H1 (cell line): ENCODE results near the gene SYDE1. TPM values are rescaled to one million over a fixed set of nuclear protein-coding genes. Genes with fewer than 3 reads are reported as not detected.

ENCODE experiments used
- CTCF ChIA-PET: fragments of 300-600 bp; sonication (Branson Sonifier 250); formaldehyde crosslinking; loops from one replicate; lab custom pipeline; 2021; ENCODE audit not compliant: partially characterized antibody; lab: Charles Lee
- POLR2A ChIA-PET: fragments of 300-600 bp; sonication (Branson Sonifier 250); formaldehyde crosslinking; loops from one replicate; lab custom pipeline; 2021; ENCODE audit warnings: inconsistent platforms; ENCODE audit not compliant: partially characterized antibody; lab: Charles Lee
- DNase-seq, 2 experiments: peaks; one replicate each; pipeline versions ENCODE4 v3.0.0 to v3.0.0-alpha.2; 2010 to 2022; ENCODE audit warnings: low spot score in 2 of 2, low read depth in 1 of 2, mixed read lengths in 1 of 2
- FAIRE-seq: peaks from 2 replicates; lab custom pipeline; 2011; peaks lifted over from hg19 to GRCh38; lab: Jason Lieb, UNC
- H2AFZ ChIP-seq: 2 replicates; pipeline ENCODE4 v1.8.1; 2012; ENCODE audit warnings: low read length, inconsistent platforms
- H2AK5ac ChIP-seq: 2 replicates; pipeline ENCODE4 v1.6.1; 2013; ENCODE audit warnings: low read depth, low read length
- H2BK120ac ChIP-seq: replicated peaks from 2 replicates; pipeline ENCODE3; 2013; ENCODE audit warnings: low read depth, low read length, inconsistent platforms
- H2BK12ac ChIP-seq: 2 replicates; pipeline ENCODE4 v1.6.1; 2013; ENCODE audit warnings: low read depth, low read length
- H2BK15ac ChIP-seq: 2 replicates; pipeline ENCODE4 v1.6.1; 2013; ENCODE audit warnings: low read length
- H2BK20ac ChIP-seq: 2 replicates; pipeline ENCODE4 v1.6.1; 2013; ENCODE audit warnings: low read length
- H2BK5ac ChIP-seq: 2 replicates; pipeline ENCODE4 v1.6.1; 2013; ENCODE audit warnings: low read depth, low read length
- H3K14ac ChIP-seq: 2 replicates; pipeline ENCODE4 v1.6.1; 2013; ENCODE audit warnings: inconsistent platforms; ENCODE audit not compliant: insufficient read length
- H3K18ac ChIP-seq: 2 replicates; pipeline ENCODE4 v1.6.1; 2013; ENCODE audit warnings: low read length; ENCODE audit errors: extremely low read depth
- H3K23ac ChIP-seq: 2 replicates; pipeline ENCODE4 v1.6.1; 2013; ENCODE audit warnings: inconsistent platforms; ENCODE audit not compliant: insufficient read length
- H3K23me2 ChIP-seq: 2 replicates; pipeline ENCODE4 v1.6.1; 2013; ENCODE audit warnings: low read depth, low read length
- H3K27ac ChIP-seq: 2 replicates; pipeline ENCODE4 v1.6.1; 2011; ENCODE audit warnings: low read depth, low read length, inconsistent platforms
- H3K27me3 ChIP-seq, 4 experiments: replicated peaks in 1 of 4; 1 replicate in 1 of 4; 2 replicates in 3 of 4; pipeline versions ENCODE4 v1.6.1 to v1.8.1; 2011 to 2013; ENCODE audit warnings: low read length in 3 of 4, mild to moderate bottlenecking in 3 of 4, inconsistent platforms in 2 of 4, mixed read lengths in 2 of 4, moderate library complexity in 1 of 4; ENCODE audit not compliant: control insufficient read depth in 3 of 4, insufficient read depth in 3 of 4; ENCODE audit errors: extremely low read depth in 1 of 4
- H3K36me3 ChIP-seq, 4 experiments: 2 replicates each; pipeline versions ENCODE4 v1.6.1 to v1.8.1; 2011 to 2013; ENCODE audit warnings: mild to moderate bottlenecking in 4 of 4, low read length in 3 of 4, moderate library complexity in 2 of 4, control low read depth in 1 of 4, inconsistent platforms in 1 of 4; ENCODE audit not compliant: insufficient read depth in 4 of 4, control insufficient read depth in 2 of 4
- H3K4ac ChIP-seq: replicated peaks from 2 replicates; pipeline ENCODE3; 2013; ENCODE audit warnings: low read length, low read depth, mixed read lengths, inconsistent platforms; ENCODE audit not compliant: insufficient read length
- H3K4me1 ChIP-seq, 4 experiments: replicated peaks in 1 of 4; 1 replicate in 1 of 4; 2 replicates in 3 of 4; pipeline versions ENCODE4 v1.6.1 to v1.8.1; 2011 to 2013; ENCODE audit warnings: low read length in 3 of 4, inconsistent platforms in 2 of 4, mixed read lengths in 1 of 4; ENCODE audit not compliant: insufficient read depth in 4 of 4, control insufficient read depth in 3 of 4
- H3K4me2 ChIP-seq, 2 experiments: 2 replicates each; pipeline versions ENCODE4 v1.6.1 to v1.8.1; 2011 to 2013; ENCODE audit warnings: low read depth in 2 of 2, low read length in 2 of 2, control low read depth in 1 of 2, inconsistent platforms in 1 of 2, mild to moderate bottlenecking in 1 of 2; ENCODE audit not compliant: insufficient read depth in 1 of 2
- H3K4me3 ChIP-seq, 4 experiments: fragments of 200-600, 300-600 bp in 1 of 4; sonication (generic), shearing (Covaris generic), sonication (Bioruptor Twin) in 1 of 4; 2 replicates each; pipeline versions ENCODE4 v1.5.1 to v1.8.1; 2011 to 2016; ENCODE audit warnings: low read length in 4 of 4, low read depth in 3 of 4, control low read depth in 2 of 4, inconsistent platforms in 2 of 4, mild to moderate bottlenecking in 2 of 4, mixed read lengths in 1 of 4, moderate library complexity in 1 of 4; ENCODE audit not compliant: insufficient read depth in 2 of 4; ENCODE audit errors: extremely low read depth in 1 of 4
- H3K56ac ChIP-seq: replicated peaks from 2 replicates; pipeline ENCODE3; 2013; ENCODE audit warnings: low read depth, mild to moderate bottlenecking, mixed read lengths, low read length, inconsistent platforms; ENCODE audit not compliant: insufficient read length
- H3K79me1 ChIP-seq: 2 replicates; pipeline ENCODE4 v1.6.1; 2013; ENCODE audit warnings: low read depth, low read length, control low read depth
- H3K79me2 ChIP-seq, 2 experiments: 2 replicates each; pipeline versions ENCODE4 v1.6.1 to v1.8.1; 2012 to 2013; ENCODE audit warnings: low read length in 2 of 2, mild to moderate bottlenecking in 2 of 2, inconsistent platforms in 1 of 2; ENCODE audit not compliant: insufficient read depth in 2 of 2, control insufficient read depth in 1 of 2
- H3K9ac ChIP-seq, 4 experiments: replicated peaks in 1 of 4; 1 replicate in 1 of 4; 2 replicates in 3 of 4; pipeline versions ENCODE4 v1.6.1 to v1.8.1; 2011 to 2013; ENCODE audit warnings: low read depth in 3 of 4, low read length in 3 of 4, control low read depth in 2 of 4, mild to moderate bottlenecking in 2 of 4, moderate library complexity in 2 of 4, inconsistent platforms in 1 of 4; ENCODE audit errors: extremely low read depth in 1 of 4
- H3K9me3 ChIP-seq, 2 experiments: 2 replicates each; pipeline versions ENCODE4 v1.6.1 to v1.8.1; 2012 to 2013; ENCODE audit warnings: mild to moderate bottlenecking in 2 of 2, moderate library complexity in 2 of 2, control low read depth in 1 of 2, inconsistent platforms in 1 of 2, low read depth in 1 of 2, low read length in 1 of 2, mixed read lengths in 1 of 2; ENCODE audit not compliant: insufficient read depth in 2 of 2
- H4K20me1 ChIP-seq, 2 experiments: replicated peaks in 1 of 2; 2 replicates each; pipeline versions ENCODE3 to v1.8.1; 2011 to 2013; ENCODE audit warnings: inconsistent platforms in 2 of 2, low read length in 2 of 2, mild to moderate bottlenecking in 1 of 2; ENCODE audit not compliant: insufficient read depth in 2 of 2, control insufficient read depth in 1 of 2
- H4K5ac ChIP-seq: 2 replicates; pipeline ENCODE4 v1.6.1; 2013; ENCODE audit warnings: low read length, low read depth, mixed read lengths, inconsistent platforms; ENCODE audit not compliant: insufficient read length
- H4K8ac ChIP-seq: 2 replicates; pipeline ENCODE4 v1.8.0; 2013; ENCODE audit warnings: mild to moderate bottlenecking, moderate library complexity, low read length, inconsistent platforms; ENCODE audit not compliant: insufficient read depth; ENCODE audit errors: extremely low read depth
- H4K91ac ChIP-seq: replicated peaks from 2 replicates; pipeline ENCODE3; 2013; ENCODE audit warnings: low read length, mixed read lengths, inconsistent platforms; ENCODE audit not compliant: insufficient read length
- GABPA ChIP-seq: IDR thresholded peaks from 2 replicates; pipeline ENCODE4 v1.6.1; 2011; ENCODE audit warnings: mild to moderate bottlenecking, low read length, moderate library complexity, borderline replicate concordance; ENCODE audit not compliant: insufficient read depth
- RNF2 ChIP-seq: fragments of 200-900, 300-1000 bp; sonication (generic); IDR thresholded peaks from 2 replicates; pipeline ENCODE4 v1.7.1; 2016; ENCODE audit warnings: borderline replicate concordance, low read depth, mild to moderate bottlenecking, antibody characterized with exemption, low read length; ENCODE audit not compliant: poor library complexity, severe bottlenecking; ENCODE audit errors: missing control alignments
- WGBS, 2 experiments: shearing (Covaris generic) in 1 of 2; methylation state at CpG; one replicate each; pipeline versions ENCODE4 v1.1.6 to v1.1.7; 2013 to 2015; ENCODE audit warnings: low lambda C conversion rate in 2 of 2, mixed read lengths in 2 of 2, inconsistent platforms in 1 of 2, low coverage in 1 of 2, missing lambda C conversion rate in 1 of 2; ENCODE audit not compliant: insufficient replicate concordance in 2 of 2, insufficient coverage in 1 of 2, insufficient read length in 1 of 2; ENCODE audit errors: extremely low coverage in 1 of 2, missing lambda C conversion rate in 1 of 2; 5-methylcytosine and 5-hydroxymethylcytosine counted together
- polyA plus RNA-seq, 7 experiments: library from polyadenylated mRNA; depleted of rRNA in 3 of 7; stranded (reverse) in 5 of 7; unstranded in 2 of 7; fragments of >200 nt in 5 of 7; fragments of 200-250 nt in 2 of 7; gene quantifications; 1 replicate in 5 of 7; 2 replicates in 1 of 7; 4 replicates in 1 of 7; pipeline versions ENCODE4 v1.2.1 to v1.2.3, GENCODE V29; 2011 to 2013; ENCODE audit warnings: missing spikeins in 2 of 7, mixed read lengths in 2 of 7
- total RNA-seq: library from RNA; stranded (reverse); fragmentation: NEBNext Ultra II Directional; extraction: Animal tissue kit (Norgen Biotek cat#: 25700); gene quantifications from 2 replicates; pipeline ENCODE4 v1.2.1, GENCODE V29; 2021
- TF ChIP-seq, protein P1 (sequence below), 3 experiments: IDR thresholded peaks; 1 replicate in 2 of 3; 2 replicates in 1 of 3; pipeline versions ENCODE4 v1.5.1 to v1.6.1; 2011; ENCODE audit warnings: low read length in 3 of 3, mild to moderate bottlenecking in 3 of 3, inconsistent platforms in 2 of 3, low read depth in 1 of 3, moderate library complexity in 1 of 3; ENCODE audit not compliant: insufficient read depth in 1 of 3; ENCODE audit errors: control extremely low read depth in 1 of 3

Gene SYDE1
- total and polyA plus RNA-seq, 2 of the 8 experiments (the other 6 are each of a cell fraction or from before 2014, with no cell fraction given) = 12.0 to 16.8 TPM

DNA sequence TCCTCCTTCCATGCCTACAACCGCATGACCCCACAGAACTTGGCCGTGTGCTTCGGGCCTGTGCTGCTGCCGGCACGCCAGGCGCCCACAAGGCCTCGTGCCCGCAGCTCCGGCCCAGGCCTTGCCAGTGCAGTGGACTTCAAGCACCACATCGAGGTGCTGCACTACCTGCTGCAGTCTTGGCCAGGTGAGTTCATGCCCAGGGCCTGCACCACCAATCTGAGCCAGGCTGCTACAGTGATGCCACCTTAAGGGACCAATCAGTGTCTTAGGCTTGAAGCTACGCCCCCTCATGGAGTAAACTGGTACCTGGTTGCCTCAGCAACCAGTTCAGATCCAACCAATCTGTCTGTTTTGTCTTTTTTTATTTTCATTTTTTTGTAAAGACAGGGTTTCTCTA lies 5.2 kb downstream of the SYDE1 start:
- no peak overlapping the region for H4K5ac ChIP-seq
- WGBS, 2 experiments = 89% methylated on average over 11 of the region's 11 CpGs; no CpG with 5 or more reads in 1 of the 2 experiments
- peaks cover 9% of the 10 kb centered on the region for H3K23me2 ChIP-seq
- no peak overlapping the region for H3K4ac ChIP-seq
- H2BK15ac ChIP-seq = no peak overlapping the region
- H3K18ac ChIP-seq = no peak overlapping the region
- no peak overlapping the region for H3K23ac ChIP-seq
- peaks cover 25 to 65% (median 50%) of the 10 kb centered on the region in 4 experiments for H3K36me3 ChIP-seq
- no peak overlapping the region for H2AFZ ChIP-seq
- no peak overlapping the region for H4K91ac ChIP-seq
- no peak overlapping the region for H3K56ac ChIP-seq
- no peaks in the 10 kb centered on the region for H3K9me3 ChIP-seq
- no peaks in the 10 kb centered on the region for H3K27me3 ChIP-seq
- peaks cover 0 to 11% of the 10 kb centered on the region in 2 experiments; a peak in 2 of 4 replicates for H3K79me2 ChIP-seq
- H3K27ac ChIP-seq = no peak overlapping the region
- POLR2A ChIA-PET = interaction anchor here (0.6 to 7.9 kb wide), 10 partner anchors 9 to 812 kb away, joined by 3 to 67 read pairs (median 3); partner anchors contain the start of genes AKAP8L and EPHX3
- no peak overlapping the region for H2AK5ac ChIP-seq
- H3K4me2 ChIP-seq = no peak overlapping the region
- CTCF ChIA-PET = interaction anchor here (0.6 to 4.5 kb wide), 9 partner anchors 8 to 448 kb away, joined by 3 to 37 read pairs (median 3); no protein-coding TSS in a partner anchor
- H4K20me1 ChIP-seq = peaks cover 2 to 7% of the 10 kb centered on the region in 2 experiments
- no peak overlapping the region for H3K4me3 ChIP-seq
- H2BK20ac ChIP-seq = no peak overlapping the region
- H2BK5ac ChIP-seq = no peak overlapping the region
- H2BK12ac ChIP-seq = no peak overlapping the region
- H4K8ac ChIP-seq = no peak overlapping the region
- H3K14ac ChIP-seq = no peak overlapping the region
- peaks cover 4 to 10% (median 6%) of the 10 kb centered on the region in 4 experiments for H3K4me1 ChIP-seq
- FAIRE-seq = peak; percentile 75
- no peak overlapping the region for H2BK120ac ChIP-seq
- no peak overlapping the region for H3K9ac ChIP-seq
- TF ChIP-seq, protein P1, sequence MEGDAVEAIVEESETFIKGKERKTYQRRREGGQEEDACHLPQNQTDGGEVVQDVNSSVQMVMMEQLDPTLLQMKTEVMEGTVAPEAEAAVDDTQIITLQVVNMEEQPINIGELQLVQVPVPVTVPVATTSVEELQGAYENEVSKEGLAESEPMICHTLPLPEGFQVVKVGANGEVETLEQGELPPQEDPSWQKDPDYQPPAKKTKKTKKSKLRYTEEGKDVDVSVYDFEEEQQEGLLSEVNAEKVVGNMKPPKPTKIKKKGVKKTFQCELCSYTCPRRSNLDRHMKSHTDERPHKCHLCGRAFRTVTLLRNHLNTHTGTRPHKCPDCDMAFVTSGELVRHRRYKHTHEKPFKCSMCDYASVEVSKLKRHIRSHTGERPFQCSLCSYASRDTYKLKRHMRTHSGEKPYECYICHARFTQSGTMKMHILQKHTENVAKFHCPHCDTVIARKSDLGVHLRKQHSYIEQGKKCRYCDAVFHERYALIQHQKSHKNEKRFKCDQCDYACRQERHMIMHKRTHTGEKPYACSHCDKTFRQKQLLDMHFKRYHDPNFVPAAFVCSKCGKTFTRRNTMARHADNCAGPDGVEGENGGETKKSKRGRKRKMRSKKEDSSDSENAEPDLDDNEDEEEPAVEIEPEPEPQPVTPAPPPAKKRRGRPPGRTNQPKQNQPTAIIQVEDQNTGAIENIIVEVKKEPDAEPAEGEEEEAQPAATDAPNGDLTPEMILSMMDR (IDR thresholded peaks at IDR 0.05; ENCODE audit: control extremely low read depth in 1 of 3, insufficient read depth in 1 of 3, low read depth in 1 of 3, low read length in 3 of 3) = peak in 2 of 3 experiments; percentile 18 to 38; a peak in 2 of 4 replicates
- TF ChIP-seq GABPA (no peak), RNF2 (no peak)
- TF ChIP-seq, all 59 proteins: peak for 1
- DNase-seq = peak in 1 of 2 experiments; percentile 50
- H3K79me1 ChIP-seq = no peaks in the 10 kb centered on the region; the same call in 1 of the 2 replicates
